Thymus (tissue), 11 donors: ENCODE measurements around the gene B3GNT9. TPM values are rescaled to one million over a fixed set of nuclear protein-coding genes. Genes with fewer than 3 reads are reported as not detected.
A peak's percentile ranks its signal among the peaks of the same experiment; 100 is the strongest.

Experiments
- DNase-seq, 9 donors: peaks; one replicate each; pipeline ENCODE4 v3.0.0-alpha.2; 2013; ENCODE audit warnings: low spot score in 9 of 9, low read depth in 6 of 9, missing footprints in 1 of 9
- H3K27ac ChIP-seq, 2 donors: one replicate each; pipeline ENCODE4 v1.5.1; 2013; ENCODE audit warnings: control low read depth in 1 of 2, low read depth in 1 of 2, low read length in 1 of 2, mild to moderate bottlenecking in 1 of 2, moderate library complexity in 1 of 2
- H3K27me3 ChIP-seq, 2 donors: one replicate each; pipeline ENCODE4 v1.5.1; 2013; ENCODE audit warnings: low read length in 1 of 2; ENCODE audit not compliant: control insufficient read depth in 2 of 2, insufficient read depth in 1 of 2
- H3K36me3 ChIP-seq, 2 donors: one replicate each; pipeline ENCODE4 v1.5.1; 2013; ENCODE audit warnings: low read length in 1 of 2, mild to moderate bottlenecking in 1 of 2, moderate library complexity in 1 of 2; ENCODE audit not compliant: control insufficient read depth in 2 of 2, insufficient read depth in 2 of 2
- H3K4me1 ChIP-seq, 2 donors: one replicate each; pipeline ENCODE4 v1.5.1; 2013; ENCODE audit warnings: low read length in 2 of 2; ENCODE audit not compliant: control insufficient read depth in 2 of 2, insufficient read depth in 2 of 2
- H3K4me3 ChIP-seq, 2 donors: one replicate each; pipeline ENCODE4 v1.5.1; 2013; ENCODE audit warnings: low read length in 2 of 2, control low read depth in 1 of 2, mild to moderate bottlenecking in 1 of 2
- H3K9me3 ChIP-seq, 2 donors: one replicate each; pipeline ENCODE4 v1.5.1; 2013; ENCODE audit warnings: low read length in 1 of 2, mild to moderate bottlenecking in 1 of 2; ENCODE audit not compliant: control insufficient read depth in 2 of 2, insufficient read depth in 1 of 2
- WGBS: extraction: QIAGEN DNeasy Blood & Tissue Kit; methylation state at CpG from one replicate; pipeline ENCODE4 v1.1.7; 2013; 5-methylcytosine and 5-hydroxymethylcytosine counted together
- polyA plus RNA-seq: library from polyadenylated mRNA; stranded (reverse); fragments of 200-250 nt; gene quantifications from one replicate; pipeline ENCODE4 v1.2.3, GENCODE V29; 2013
- total RNA-seq: library from RNA; stranded (reverse); fragments of 120-200 nt; gene quantifications from one replicate; pipeline ENCODE4 v1.2.4, GENCODE V29; 2013
- donor health status: healthy.

The B3GNT9 gene
- total and polyA plus RNA-seq, 2 donors = 1.3 to 3.2 TPM

GRCh38 chr16:67165121-67166078 lies 14.6 kb upstream of the B3GNT9 start:
- peaks cover 0 to 25% of the 10 kb centered on the region in 2 donors for H3K9me3 ChIP-seq
- no peak for DNase-seq
- H3K4me3 ChIP-seq = no peak overlapping the region
- 8% methylated on average over 85 of the region's 85 CpGs for WGBS
- H3K4me1 ChIP-seq = peaks cover 11 to 41% of the 10 kb centered on the region in 2 donors
- peaks cover 0 to 3% of the 10 kb centered on the region in 2 donors for H3K36me3 ChIP-seq
- H3K27me3 ChIP-seq = peaks cover 97 to 100% of the 10 kb centered on the region in 2 donors
- no peak overlapping the region for H3K27ac ChIP-seq

GRCh38 chr16:67164599-67165061 lies 13.8 kb upstream of the B3GNT9 start, which contains the start of gene HSF4:
HSF4 (plus strand) TSS chr16:67164745; CDS start chr16:67164812, 67 bp downstream.
- peaks cover 8 to 41% of the 10 kb centered on the region in 2 donors for H3K4me1 ChIP-seq
- DNase-seq = no peak

GRCh38 chr16:67163999-67164558 lies 13.3 kb upstream of the B3GNT9 start:
- H3K27me3 ChIP-seq = peaks cover 84 to 99% of the 10 kb centered on the region in 2 donors
- DNase-seq = no peak
- H3K36me3 ChIP-seq = peaks cover 0 to 3% of the 10 kb centered on the region in 2 donors
- no peak overlapping the region for H3K27ac ChIP-seq
- H3K4me1 ChIP-seq = peaks cover 10 to 45% of the 10 kb centered on the region in 2 donors
- WGBS = 2% methylated on average over 34 of the region's 34 CpGs
- H3K9me3 ChIP-seq = peaks cover 0 to 25% of the 10 kb centered on the region in 2 donors
- H3K4me3 ChIP-seq = no peak overlapping the region

More at GRCh38 chr16:67164599-67165061, 13.8 kb upstream of the B3GNT9 start, which contains the start of gene HSF4:
- Histone ChIP-seq H3K27ac (no peak within 1 kb of the TSS), H3K27me3 (peaks cover 89 to 99% of the 10 kb centered on the region in 2 donors), H3K9me3 (peaks cover 0 to 25% of the 10 kb centered on the region in 2 donors), H3K4me3 (no peak within 1 kb of the TSS), H3K36me3 (peaks cover 0 to 3% of the 10 kb centered on the region in 2 donors)
- 3% methylated on average over 41 of the region's 41 CpGs for WGBS

- H3K4me1 ChIP-seq = peaks cover 17 to 52% of the 10 kb centered on the region in 2 donors
- H3K27ac ChIP-seq = no peak overlapping the region
- peaks cover 77 to 97% of the 10 kb centered on the region in 2 donors for H3K27me3 ChIP-seq
- DNase-seq = no peak
- peaks cover 0 to 25% of the 10 kb centered on the region in 2 donors for H3K9me3 ChIP-seq
- H3K4me3 ChIP-seq = peak overlapping the region in 1 of 2 donors; percentile 10
- 2% methylated on average over 99 of the region's 99 CpGs for WGBS
- peaks cover 0 to 3% of the 10 kb centered on the region in 2 donors for H3K36me3 ChIP-seq
Measured at GRCh38 chr16:67163164-67163998, 12.6 kb upstream of the B3GNT9 start.

- WGBS = 10% methylated on average over 44 of the region's 44 CpGs
- H3K4me1 ChIP-seq = peaks cover 19 to 57% of the 10 kb centered on the region in 2 donors
- DNase-seq = no peak
- peaks cover 70 to 96% of the 10 kb centered on the region in 2 donors for H3K27me3 ChIP-seq
- H3K27ac ChIP-seq = no peak overlapping the region
- H3K36me3 ChIP-seq = peaks cover 0 to 3% of the 10 kb centered on the region in 2 donors
- peak overlapping the region in 1 of 2 donors; percentile 10 for H3K4me3 ChIP-seq
- H3K9me3 ChIP-seq = peaks cover 0 to 25% of the 10 kb centered on the region in 2 donors
Measured at GRCh38 chr16:67162506-67163163, 11.8 kb upstream of the B3GNT9 start.

- Histone ChIP-seq H3K36me3 (peaks cover 0 to 3% of the 10 kb centered on the region in 2 donors), H3K27me3 (peaks cover 63 to 96% of the 10 kb centered on the region in 2 donors), H3K4me3 (no peak overlapping the region), H3K4me1 (peaks cover 19 to 57% of the 10 kb centered on the region in 2 donors), H3K9me3 (peaks cover 0 to 21% of the 10 kb centered on the region in 2 donors), H3K27ac (no peak overlapping the region)
- 60% methylated on average over 25 of the region's 25 CpGs for WGBS
- DNase-seq = no peak
Measured at GRCh38 chr16:67161595-67162058, 10.8 kb upstream of the B3GNT9 start.

GRCh38 chr16:67158637-67159600 lies 8.1 kb upstream of the B3GNT9 start:
- Histone ChIP-seq H3K9me3 (peaks cover 0 to 16% of the 10 kb centered on the region in 2 donors), H3K27me3 (peaks cover 54 to 96% of the 10 kb centered on the region in 2 donors), H3K4me3 (peak overlapping the region; percentile 61 to 79), H3K27ac (peak overlapping the region; percentile 79 to 86), H3K4me1 (peaks cover 23 to 59% of the 10 kb centered on the region in 2 donors), H3K36me3 (peaks cover 0 to 3% of the 10 kb centered on the region in 2 donors)
- DNase-seq = peak in 3 of 9 donors; percentile 43 to 77 (median 51)
- WGBS = 11% methylated on average over 34 of the region's 34 CpGs
